Measurements from ENCODE around the gene DSCAM.
"Not testable (repeated sequence)": the region's sequence is repeated elsewhere in the genome, so short reads cannot be mapped to it uniquely, and the experiment has no call there.

DSCAM gene

GRCh38 chr21:40447016-40447415 is 399.9 kb downstream of the DSCAM start:
- no peak for DNase-seq

DNA sequence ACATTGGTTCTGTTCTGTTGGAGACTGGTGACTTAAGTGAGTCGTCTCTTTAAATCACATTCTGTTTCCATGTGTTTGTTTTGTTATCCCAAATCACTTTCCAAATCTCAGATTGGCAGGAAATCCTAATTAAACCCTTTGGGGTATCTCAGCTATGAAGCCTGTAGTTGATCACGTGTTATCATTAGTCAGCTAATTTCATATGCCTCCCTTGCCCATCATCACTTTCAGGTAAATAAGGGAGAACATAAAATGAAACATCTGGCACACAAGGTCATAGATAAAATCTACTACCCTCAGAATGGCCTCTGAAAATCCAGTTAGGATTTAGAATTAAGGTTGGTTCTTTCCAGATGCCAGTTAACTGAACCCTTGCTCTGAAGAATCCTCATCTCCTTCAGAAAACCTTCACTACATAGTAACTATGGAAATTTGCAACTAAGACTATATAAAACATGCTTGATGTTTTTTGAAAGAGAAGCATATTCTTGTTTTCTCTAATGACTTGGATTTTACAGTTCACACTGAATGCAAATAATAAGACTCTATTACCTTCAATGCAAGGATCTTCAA is 401.5 kb downstream of the DSCAM start:
- no peak for DNase-seq

GRCh38 chr21:40439581-40439980 is 407.4 kb downstream of the DSCAM start:
- DNase-seq: not testable (repeated sequence)

DNA sequence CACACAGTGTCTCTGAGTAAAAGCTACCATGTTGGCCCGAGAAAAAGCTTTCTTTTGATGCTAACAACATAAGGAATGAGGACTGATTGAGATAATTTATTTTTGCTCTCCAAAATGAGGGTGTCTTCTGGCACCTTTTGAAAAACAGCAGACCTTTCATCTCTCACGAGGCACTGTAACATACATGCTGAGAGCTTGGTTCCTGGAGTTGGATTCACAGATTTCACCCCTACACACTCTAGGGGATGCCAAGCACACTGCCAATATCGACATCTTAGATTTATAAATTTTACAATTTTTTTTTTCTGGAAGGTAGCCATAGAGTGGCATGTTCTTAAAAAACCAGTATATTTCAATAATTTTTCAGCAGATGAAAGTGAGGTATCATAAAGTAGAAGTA is 408.3 kb downstream of the DSCAM start:
- no peak for DNase-seq

DNA sequence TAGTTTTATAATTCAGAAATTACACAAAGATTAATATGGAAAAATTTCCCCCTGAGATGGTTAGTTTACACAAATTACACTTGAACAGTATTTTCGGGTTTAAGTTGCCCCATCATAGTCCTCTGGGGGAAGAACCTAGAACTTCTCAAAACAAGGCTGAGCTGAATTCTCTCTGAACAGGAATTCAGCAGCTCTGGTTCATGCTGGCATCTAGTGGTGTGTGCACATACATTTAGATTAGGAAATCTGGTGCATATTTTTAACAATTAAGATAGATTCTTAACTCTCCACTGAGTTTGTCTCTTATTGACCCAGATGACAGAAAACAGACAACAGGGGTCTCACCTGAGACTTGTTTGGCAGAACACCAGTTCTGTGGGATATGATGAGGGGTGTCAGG is 410.7 kb downstream of the DSCAM start:
- no peak for DNase-seq

DNA sequence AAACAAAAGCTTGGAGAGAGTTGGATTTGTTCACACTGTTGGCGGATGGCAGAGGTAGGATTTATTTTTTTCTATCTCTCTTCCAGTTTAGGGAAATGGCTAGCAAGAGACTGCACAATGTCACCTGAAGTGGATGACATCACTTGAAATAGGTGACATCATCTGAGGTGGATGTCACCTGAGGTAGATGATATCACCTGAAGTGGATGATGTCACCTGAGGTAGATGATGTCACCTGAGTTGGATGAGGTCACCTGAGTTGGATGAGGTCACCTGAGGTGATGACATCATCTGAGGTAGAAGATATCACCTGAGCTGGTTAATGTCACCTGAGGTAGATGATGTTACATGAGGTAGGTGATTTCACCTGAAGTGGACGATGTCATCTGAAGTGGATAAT is 413.4 kb downstream of the DSCAM start:
- DNase-seq: no peak

DNA sequence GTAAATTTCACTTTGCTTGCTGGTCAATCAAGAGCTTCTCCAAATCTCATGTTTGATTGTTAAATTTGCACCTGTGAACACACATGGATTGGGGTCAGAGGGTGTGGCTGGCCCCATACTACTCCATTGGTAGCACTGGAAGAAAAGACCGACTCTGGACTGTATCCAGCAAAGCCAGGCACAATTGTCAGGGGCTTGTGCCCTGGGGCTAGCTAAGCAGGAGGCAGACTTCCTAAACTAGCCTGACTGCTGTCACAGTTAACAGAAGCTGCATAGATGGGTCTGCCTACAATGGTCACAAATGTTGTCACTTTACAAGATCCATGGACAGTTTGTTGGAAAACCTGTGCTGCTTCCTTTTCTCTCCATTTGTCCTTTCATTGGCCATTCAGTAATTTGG is 421.0 kb downstream of the DSCAM start:
- no peak for DNase-seq

DNA sequence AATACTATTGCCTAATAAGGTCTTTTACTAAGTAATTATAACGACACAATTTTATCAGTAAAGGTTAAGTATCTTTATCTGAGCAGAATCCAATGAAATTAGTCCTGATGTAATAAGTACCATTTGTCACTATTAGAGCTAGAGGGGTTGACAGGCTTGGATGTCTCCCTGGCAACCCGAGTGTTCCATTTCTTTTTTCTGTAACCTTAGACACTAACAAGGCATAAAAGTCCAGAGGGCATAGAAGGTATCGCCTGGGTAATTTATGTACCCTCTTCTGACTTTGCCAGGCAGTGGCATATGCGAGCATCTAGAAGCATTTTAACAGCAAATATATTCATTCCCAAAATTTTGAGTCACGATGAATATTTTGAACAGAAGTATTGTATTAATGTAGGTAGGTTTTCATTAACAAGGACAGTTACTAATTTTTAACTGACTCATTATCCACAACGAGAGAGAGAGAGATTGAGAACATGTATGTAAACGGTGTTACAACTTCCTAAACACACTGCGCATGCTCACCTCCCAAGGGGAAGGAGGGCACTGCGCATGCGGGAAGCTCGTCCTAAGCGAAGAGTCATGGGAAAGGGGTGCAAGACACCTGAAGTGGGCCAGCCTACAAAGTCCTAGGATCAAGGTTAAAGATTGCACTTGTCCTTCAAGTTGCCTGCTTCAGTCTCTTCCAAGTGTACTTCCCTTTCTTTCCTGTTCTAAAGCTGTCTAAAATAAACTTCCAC is 423.9 kb downstream of the DSCAM start:
- no peak for DNase-seq

DNA sequence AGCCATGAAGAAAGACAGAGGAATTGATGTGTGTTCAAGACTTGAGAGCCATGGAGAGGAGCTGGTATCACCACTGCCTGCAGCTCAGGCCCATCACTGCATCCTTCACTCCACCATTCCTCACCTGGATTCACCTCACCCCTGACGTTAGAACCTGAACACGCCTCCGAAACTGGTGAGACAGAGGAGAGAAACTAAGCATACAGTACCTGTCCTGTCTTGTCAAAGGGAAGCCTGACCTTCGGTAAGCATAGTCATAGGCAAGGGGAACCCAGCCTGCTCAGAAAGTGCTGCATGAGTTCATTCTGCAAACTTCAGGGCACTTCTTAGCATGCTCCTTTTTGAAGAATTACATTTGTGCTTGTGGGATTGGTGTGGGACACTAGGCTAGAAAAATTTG is 425.8 kb downstream of the DSCAM start:
- no peak for DNase-seq

DNA sequence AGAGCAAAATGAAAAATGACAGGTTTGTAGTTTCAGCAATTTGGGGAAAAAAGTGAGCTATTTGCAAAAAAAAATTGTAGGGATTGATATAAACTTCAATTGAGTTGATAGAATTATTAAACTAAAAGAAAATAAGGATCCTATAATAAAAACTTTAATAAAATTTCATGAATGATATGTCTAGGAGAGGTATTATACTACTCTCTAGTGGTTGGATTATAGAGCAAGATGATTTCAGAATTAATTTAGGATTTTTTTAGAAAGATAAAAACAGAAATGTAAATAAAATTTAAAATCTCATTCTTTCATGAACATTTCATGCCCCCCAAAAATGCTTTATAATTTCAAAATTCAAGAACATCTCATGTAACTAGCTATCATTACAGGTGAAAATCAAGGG is 430.4 kb downstream of the DSCAM start:
- no peak for DNase-seq

GRCh38 chr21:40408561-40408960 is 438.4 kb downstream of the DSCAM start:
- no peak for DNase-seq

DNA sequence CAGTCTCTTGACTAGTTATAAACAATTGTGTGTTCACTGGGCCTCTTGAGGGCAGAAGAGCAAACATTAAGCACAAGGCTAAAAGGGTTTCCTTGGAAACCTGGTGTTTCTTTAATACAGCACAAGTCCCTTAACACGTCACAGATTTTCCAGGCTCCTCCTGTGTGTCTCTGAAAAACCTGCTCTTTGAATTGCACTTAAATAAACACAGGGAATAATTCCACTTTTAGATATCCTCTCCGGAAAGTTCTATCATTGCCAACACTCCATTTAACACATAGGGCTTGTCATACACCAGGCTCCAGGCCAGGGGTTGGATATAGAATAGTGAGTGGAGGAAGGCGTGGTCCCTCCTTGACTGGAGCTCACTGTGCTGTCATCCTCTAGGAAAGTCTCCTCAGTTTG is 442.6 kb downstream of the DSCAM start:
- no peak for DNase-seq

GRCh38 chr21:40402884-40403582 is 443.9 kb downstream of the DSCAM start:
- no peak for DNase-seq

DNA sequence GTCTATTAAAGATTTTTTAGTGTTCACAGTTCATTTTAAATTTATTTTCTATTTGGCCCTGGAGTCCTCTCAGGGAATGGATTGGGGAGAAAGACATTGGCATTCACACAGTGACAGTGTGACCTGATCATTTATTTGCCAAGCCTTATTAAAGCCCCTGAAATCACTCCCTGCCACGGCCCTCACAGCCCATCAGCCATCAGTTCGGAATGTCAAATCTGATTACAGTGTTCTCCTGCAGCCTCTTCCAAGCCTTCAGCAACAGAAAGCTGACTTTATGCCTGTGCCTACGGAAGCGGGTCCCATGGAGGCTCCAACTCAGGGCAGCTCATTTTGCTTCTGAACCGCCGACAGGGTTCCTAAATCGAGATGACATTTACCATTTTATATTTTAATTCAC is 451.2 kb downstream of the DSCAM start:
- DNase-seq: no peak

- no peak for DNase-seq
Observed at GRCh38 chr21:40393066-40393465, 453.9 kb downstream of the DSCAM start.

GRCh38 chr21:40388046-40388445 is 458.9 kb downstream of the DSCAM start:
- no peak for DNase-seq

DNA sequence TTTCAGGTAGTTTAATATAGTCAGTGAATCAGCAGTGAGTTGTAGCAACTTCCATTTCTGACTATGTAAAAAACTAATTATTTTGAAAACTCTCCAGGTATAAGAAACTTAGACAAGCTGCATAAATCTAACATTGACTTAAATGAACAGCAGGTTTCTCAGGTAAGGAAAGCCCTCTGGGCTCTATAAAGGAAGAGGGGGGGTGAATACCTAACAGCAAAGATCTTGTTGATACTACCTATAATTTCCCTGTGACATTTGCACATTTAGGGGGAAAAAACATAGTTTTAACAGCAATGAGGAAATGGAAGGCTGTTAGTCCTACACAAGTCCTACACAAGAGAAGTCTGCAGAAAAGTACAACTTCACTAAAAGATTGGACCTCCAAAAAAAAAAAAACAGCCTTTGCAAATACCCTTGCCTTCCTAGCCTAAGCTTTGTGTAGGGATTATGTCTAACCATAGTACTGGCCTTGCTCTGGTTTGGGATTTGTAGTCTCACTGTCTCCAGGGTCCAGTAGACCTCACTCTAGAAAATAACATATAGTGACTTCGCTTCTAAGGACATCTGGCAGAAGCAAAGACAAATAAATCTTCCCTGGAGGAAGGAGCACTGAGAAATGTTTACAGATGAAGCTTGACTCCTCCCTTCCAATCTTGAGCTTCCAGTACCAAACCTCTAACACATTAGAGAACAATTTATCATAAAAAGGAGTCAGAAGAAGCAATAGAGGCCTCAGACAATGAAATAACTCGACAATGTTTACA is 459.8 kb downstream of the DSCAM start:
- no peak for DNase-seq

DNA sequence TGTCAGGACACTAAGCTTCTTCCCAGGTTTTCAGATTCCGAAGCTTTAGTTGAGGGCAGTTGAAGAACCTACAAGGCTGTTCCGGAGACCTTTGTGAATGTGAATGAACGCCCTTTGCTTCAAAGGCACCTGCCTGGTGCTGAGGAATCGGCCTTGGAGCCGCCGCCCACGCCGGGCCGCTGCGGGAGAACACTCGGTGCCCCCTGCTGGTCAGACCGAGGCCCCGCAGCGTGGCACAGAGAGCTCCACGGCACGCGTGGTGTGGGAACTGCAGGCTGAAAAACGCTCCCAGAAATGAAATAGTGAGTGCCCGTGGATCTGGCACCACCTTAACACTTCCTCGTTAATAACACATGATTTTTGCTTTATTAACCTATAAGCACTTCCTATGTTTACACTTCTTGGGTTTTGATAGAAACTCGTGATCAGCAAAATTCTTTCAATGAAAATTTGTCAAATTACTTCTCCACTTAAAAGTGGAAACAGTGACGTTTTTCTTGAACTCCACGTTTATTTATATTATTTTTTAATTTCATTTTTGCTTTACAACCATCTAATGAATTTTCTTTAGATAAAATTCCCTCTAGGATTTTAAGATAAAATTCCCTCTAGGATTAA is 460.6 kb downstream of the DSCAM start:
- DNase-seq: peak; percentile 16

DNA sequence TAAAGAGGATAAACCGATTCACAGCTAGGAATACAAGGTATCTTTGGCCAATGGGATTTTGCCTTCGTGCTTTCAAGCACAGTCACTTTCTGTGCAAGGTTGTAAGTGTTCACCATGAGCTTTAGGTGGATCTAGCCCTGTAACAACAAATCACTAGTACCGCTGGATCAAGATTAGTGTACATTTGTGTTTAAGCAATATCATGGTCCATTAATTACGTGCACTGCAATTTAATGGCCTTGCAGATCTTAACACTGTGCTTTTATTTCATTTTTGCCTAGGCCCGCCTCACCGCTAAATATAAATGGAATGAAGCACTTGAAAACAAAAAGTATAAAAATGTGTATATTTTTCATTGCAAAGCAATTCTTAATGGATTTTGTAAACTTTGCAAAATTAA is 461.1 kb downstream of the DSCAM start:
- DNase-seq: no peak

DNA sequence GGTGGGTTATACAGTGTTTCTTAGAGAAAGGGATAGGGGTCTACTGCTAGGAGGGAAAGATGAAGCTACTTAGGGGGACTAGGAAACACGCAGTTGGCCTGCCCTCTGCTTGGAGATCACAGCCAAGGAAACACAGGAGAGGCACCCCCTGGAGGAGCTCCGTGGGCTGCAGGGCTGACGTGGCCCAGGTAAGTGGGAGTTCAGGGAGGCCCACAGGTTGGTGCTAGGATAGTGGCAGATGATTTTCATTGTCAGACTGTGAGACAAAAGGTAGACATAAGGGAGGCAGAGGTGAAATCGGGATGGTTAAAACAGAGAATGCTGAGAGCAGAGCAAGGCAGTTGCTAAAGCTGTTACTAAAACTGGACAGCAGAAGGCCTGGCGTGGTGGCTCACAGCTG is 463.0 kb downstream of the DSCAM start:
- no peak for DNase-seq

DNA sequence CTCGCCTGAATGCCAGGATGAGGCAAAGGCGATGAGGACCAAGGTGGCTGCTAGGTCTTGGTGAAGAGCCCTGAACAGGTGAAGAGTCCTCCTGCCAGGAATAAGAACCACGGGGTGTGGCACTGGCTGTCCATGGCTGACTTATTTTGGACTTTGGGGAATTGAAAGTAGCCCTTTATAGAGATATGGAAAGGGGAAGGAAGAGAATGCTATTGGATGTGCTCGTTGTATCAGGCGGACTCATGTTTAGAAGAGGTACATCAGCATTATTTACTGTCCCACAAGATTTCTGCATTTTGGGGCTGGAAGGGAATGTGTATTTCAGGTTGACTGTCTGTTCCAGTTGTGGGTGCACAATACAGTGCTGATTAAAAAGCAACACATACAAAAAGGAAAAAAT is 465.8 kb downstream of the DSCAM start:
- DNase-seq: no peak

GRCh38 chr21:40379881-40380810 is 466.8 kb downstream of the DSCAM start:
- no peak for DNase-seq

Data from activated naive CD4-positive, alpha-beta T cell treated with anti-CD3 and anti-CD28 coated beads, Interleukin-2, amount 50 U/mL, for 16 hours (primary cell).